ENCODE results near the gene RFC4. TPM values are rescaled to one million over a fixed set of nuclear protein-coding genes. Genes with fewer than 3 reads are reported as not detected.

The RFC4 gene
- total RNA-seq, 5 donors from 2014 or later (not counting 1 experiment from before 2014, with no cell fraction given) = 13.4 to 21.0 (median 19.2) TPM

Other genes with a start within 250 kb of the RFC4 start
- 10 to 100 TPM; 16.1 to 17.4 (median 16.5) TPM for gene TBCCD1, start 239.1 kb downstream of the RFC4 start, total RNA-seq
- gene DNAJB11, start 235.8 kb downstream of the RFC4 start, total RNA-seq = 10 to 100 TPM; 28.7 to 65.4 (median 31.7) TPM
- gene AHSG, start 193.4 kb downstream of the RFC4 start, total RNA-seq = 1 to 10 TPM in 3 of 5 donors, not detected in 2; 1.8 to 1.9 (median 1.9) TPM
- gene FETUB, start 166.1 kb downstream of the RFC4 start, total RNA-seq = not detected
- gene HRG, start 140.5 kb downstream of the RFC4 start, total RNA-seq = under 1 TPM in 1 of 5 donors, not detected in 4; 0.38 TPM
- gene KNG1, start 89.1 kb downstream of the RFC4 start, total RNA-seq = under 1 TPM in 3 of 5 donors, not detected in 2; 0.22 to 0.47 (median 0.30) TPM
- gene EIF4A2, start 22.9 kb downstream of the RFC4 start, total RNA-seq = 100 to 1,000 TPM; 544 to 870 (median 576) TPM
- not detected for gene ADIPOQ, start 36.2 kb upstream of the RFC4 start, total RNA-seq
- 100 to 1,000 TPM; 148 to 237 (median 212) TPM for gene ST6GAL1, start 124.0 kb upstream of the RFC4 start, total RNA-seq

Data from T-cell (primary cell).